ENCODE data around the gene CYP4F2. TPM values are rescaled to one million over a fixed set of nuclear protein-coding genes. Genes with fewer than 3 reads are reported as not detected.

The CYP4F2 gene
- total and polyA plus RNA-seq, 7 experiments from 2014 or later, result 0.42 TPM; not detected in 6

DNA sequence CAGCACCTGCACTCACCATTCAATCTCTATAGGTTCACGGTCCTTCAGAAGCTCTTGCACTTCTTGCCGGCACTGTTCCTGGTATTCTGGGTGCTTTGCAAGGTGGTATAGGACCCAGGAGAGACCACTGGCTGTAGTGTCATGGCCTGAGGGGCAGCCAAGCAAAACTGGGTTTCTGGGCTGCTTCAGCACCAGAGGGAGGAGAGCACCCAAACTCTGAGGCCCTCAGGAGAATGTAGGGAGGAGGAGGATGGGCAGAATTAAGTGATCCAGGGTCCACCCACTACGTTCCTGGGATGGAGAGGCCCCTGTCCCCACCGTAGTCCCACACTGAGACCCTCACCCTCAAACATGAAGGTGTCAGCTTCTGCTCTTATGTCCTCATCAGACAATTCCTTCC is 24.1 kb upstream of the CYP4F2 start:
- Mint-ChIP-seq H3K4me1 (no peaks in the 10 kb centered on the region), H3K27ac (no peak overlapping the region), H3K4me3 (no peak overlapping the region), H3K27me3 (peaks cover 9 to 83% (median 47%) of the 10 kb centered on the region in 5 donors), H3K9me3 (peaks cover 0 to 5% (median 0%) of the 10 kb centered on the region in 11 donors), H3K36me3 (no peaks in the 10 kb centered on the region)
- no peak overlapping the region for H3K27ac ChIP-seq (ENCODE audit: low read depth, low read length)
- intact Hi-C loops (cut with micrococcal nuclease), result no loop called here
- ATAC-seq (no peak), DNase-seq (no peak)
- H3K4me1 ChIP-seq (ENCODE audit: control insufficient read depth in 2 of 2, insufficient read depth in 2 of 2, low read length in 2 of 2), result no peaks in the 10 kb centered on the region
- ChIA-PET CTCF (no interaction called here), POLR2A (no interaction called here)
- H3K27me3 ChIP-seq (ENCODE audit: control insufficient read depth in 2 of 2, insufficient read depth in 2 of 2, low read length in 2 of 2), result no peaks in the 10 kb centered on the region
- no peak overlapping the region for H3K4me3 ChIP-seq (ENCODE audit: low read length)
- no peaks in the 10 kb centered on the region for H3K9me3 ChIP-seq (ENCODE audit: control insufficient read depth in 2 of 3, low read length in 3 of 3)
- no peaks in the 10 kb centered on the region for H3K36me3 ChIP-seq (ENCODE audit: control insufficient read depth in 2 of 3, insufficient read depth in 3 of 3, low read length in 3 of 3)

DNA sequence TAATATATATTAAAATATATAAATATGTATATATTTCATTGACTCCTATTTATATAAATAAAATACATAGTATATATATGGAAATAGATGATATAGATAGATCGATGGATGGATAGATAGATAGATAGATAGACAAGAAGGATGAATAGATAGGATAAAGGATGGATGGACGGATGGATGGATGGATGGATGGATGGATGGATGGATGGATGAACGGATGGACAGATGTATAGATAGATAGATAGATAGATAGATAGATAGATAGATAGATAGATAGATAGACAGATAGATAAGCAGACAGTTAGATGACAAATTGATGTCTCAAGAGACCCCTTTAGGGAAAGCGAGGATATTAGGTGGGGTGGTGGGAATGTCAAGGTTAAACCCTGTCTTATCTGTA is 21.4 kb upstream of the CYP4F2 start:
- intact Hi-C loops (cut with micrococcal nuclease), result no loop called here
- ChIA-PET CTCF (no interaction called here), POLR2A (no interaction called here)
- H3K9me3 ChIP-seq (ENCODE audit: control insufficient read depth in 2 of 3, low read length in 3 of 3), result peaks cover 0 to 11% (median 0%) of the 10 kb centered on the region in 3 experiments
- ATAC-seq (no peak), DNase-seq (no peak)
- H3K4me3 ChIP-seq (ENCODE audit: low read length), result no peak overlapping the region
- no peak overlapping the region for H3K4me3 Mint-ChIP-seq
- peaks cover 9 to 83% (median 59%) of the 10 kb centered on the region in 5 donors for H3K27me3 Mint-ChIP-seq
- H3K36me3 ChIP-seq (ENCODE audit: control insufficient read depth in 2 of 3, insufficient read depth in 3 of 3, low read length in 3 of 3), result no peaks in the 10 kb centered on the region
- no peak overlapping the region for H3K27ac ChIP-seq (ENCODE audit: low read depth, low read length)
- H3K4me1 Mint-ChIP-seq, result no peaks in the 10 kb centered on the region
- H3K27me3 ChIP-seq (ENCODE audit: control insufficient read depth in 2 of 2, insufficient read depth in 2 of 2, low read length in 2 of 2), result peaks cover 0 to 3% of the 10 kb centered on the region in 2 donors
- peaks cover 4 to 15% (median 9%) of the 10 kb centered on the region in 11 donors for H3K9me3 Mint-ChIP-seq
- H3K36me3 Mint-ChIP-seq, result peaks cover 0 to 8% (median 0%) of the 10 kb centered on the region in 5 donors
- no peak overlapping the region for H3K27ac Mint-ChIP-seq
- no peaks in the 10 kb centered on the region for H3K4me1 ChIP-seq (ENCODE audit: control insufficient read depth in 2 of 2, insufficient read depth in 2 of 2, low read length in 2 of 2)

DNA sequence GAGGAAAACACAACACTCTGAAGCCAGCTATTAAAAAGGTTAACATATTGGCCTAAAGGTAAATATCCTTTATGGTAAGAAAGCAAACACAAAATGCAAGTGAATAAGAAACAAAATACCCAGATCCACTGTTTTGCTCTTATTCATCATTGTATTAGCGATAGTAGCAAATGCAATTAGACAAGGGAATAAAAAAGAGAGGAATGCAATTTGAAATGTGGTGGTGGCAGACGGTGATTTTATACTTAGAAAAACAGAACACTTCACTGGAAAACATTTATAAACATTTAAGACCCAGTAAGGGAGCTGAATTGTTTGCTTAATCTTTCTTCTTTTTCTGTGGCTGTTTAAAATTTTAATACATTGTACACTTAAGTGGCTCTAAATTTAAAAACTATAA is 17.2 kb upstream of the CYP4F2 start:
- no peaks in the 10 kb centered on the region for H3K4me1 ChIP-seq (ENCODE audit: control insufficient read depth in 2 of 2, insufficient read depth in 2 of 2, low read length in 2 of 2)
- CTCF ChIA-PET, result no interaction called here
- ATAC-seq, result no peak
- Mint-ChIP-seq H3K27ac (no peak overlapping the region), H3K4me3 (no peak overlapping the region), H3K9me3 (peaks cover 4 to 22% (median 9%) of the 10 kb centered on the region in 11 donors), H3K4me1 (peaks cover 0 to 9% (median 5%) of the 10 kb centered on the region in 7 donors), H3K36me3 (peaks cover 0 to 13% (median 0%) of the 10 kb centered on the region in 5 donors), H3K27me3 (peaks cover 25 to 82% (median 79%) of the 10 kb centered on the region in 5 donors)
- intact Hi-C loops (cut with micrococcal nuclease), result no loop called here
- H3K9me3 ChIP-seq (ENCODE audit: control insufficient read depth in 2 of 3, low read length in 3 of 3), result peaks cover 0 to 13% (median 0%) of the 10 kb centered on the region in 3 experiments
- H3K4me3 ChIP-seq (ENCODE audit: low read length), result no peak overlapping the region
- H3K36me3 ChIP-seq (ENCODE audit: control insufficient read depth in 2 of 3, insufficient read depth in 3 of 3, low read length in 3 of 3), result no peaks in the 10 kb centered on the region
- peaks cover 3 to 5% of the 10 kb centered on the region in 2 donors for H3K27me3 ChIP-seq (ENCODE audit: control insufficient read depth in 2 of 2, insufficient read depth in 2 of 2, low read length in 2 of 2)
- H3K27ac ChIP-seq (ENCODE audit: low read depth, low read length), result no peak overlapping the region
- no peak for DNase-seq
- POLR2A ChIA-PET, result no interaction called here

DNA sequence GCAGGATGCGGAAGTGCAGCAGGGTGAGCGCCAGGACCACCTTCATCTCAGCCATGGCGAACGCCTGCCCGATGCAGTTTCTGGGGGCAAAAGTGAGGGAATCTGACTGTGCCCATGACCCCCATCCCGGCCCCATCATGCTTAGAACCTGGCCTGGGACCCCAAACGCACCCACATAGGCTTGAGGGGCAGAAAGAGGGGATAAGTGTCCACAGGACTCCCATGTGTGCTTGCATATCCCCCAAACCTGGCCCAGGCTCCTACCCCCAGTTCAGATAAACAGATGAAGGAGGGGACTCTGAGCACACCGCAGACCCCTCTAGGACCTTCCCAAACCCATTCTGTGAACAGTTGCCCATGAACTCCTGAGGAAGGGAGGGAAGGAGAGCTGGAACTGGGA is 16.0 kb upstream of the CYP4F2 start:
- Mint-ChIP-seq H3K4me3 (no peak overlapping the region), H3K9me3 (peaks cover 4 to 22% (median 9%) of the 10 kb centered on the region in 11 donors), H3K4me1 (peaks cover 0 to 9% (median 5%) of the 10 kb centered on the region in 7 donors), H3K27me3 (peaks cover 36 to 86% (median 76%) of the 10 kb centered on the region in 5 donors), H3K36me3 (peaks cover 0 to 13% (median 0%) of the 10 kb centered on the region in 5 donors), H3K27ac (no peak overlapping the region)
- Histone ChIP-seq H3K4me3 (ENCODE audit: low read length) (no peak overlapping the region), H3K4me1 (ENCODE audit: control insufficient read depth in 2 of 2, insufficient read depth in 2 of 2, low read length in 2 of 2) (no peaks in the 10 kb centered on the region), H3K36me3 (ENCODE audit: control insufficient read depth in 2 of 3, insufficient read depth in 3 of 3, low read length in 3 of 3) (no peaks in the 10 kb centered on the region), H3K27me3 (ENCODE audit: control insufficient read depth in 2 of 2, insufficient read depth in 2 of 2, low read length in 2 of 2) (peaks cover 3 to 5% of the 10 kb centered on the region in 2 donors), H3K9me3 (ENCODE audit: control insufficient read depth in 2 of 3, low read length in 3 of 3) (peaks cover 0 to 13% (median 0%) of the 10 kb centered on the region in 3 experiments), H3K27ac (ENCODE audit: low read depth, low read length) (no peak overlapping the region)
- ChIA-PET POLR2A (no interaction called here), CTCF (no interaction called here)
- intact Hi-C loops (cut with micrococcal nuclease), result no loop called here
- DNase-seq (no peak), ATAC-seq (no peak)

DNA sequence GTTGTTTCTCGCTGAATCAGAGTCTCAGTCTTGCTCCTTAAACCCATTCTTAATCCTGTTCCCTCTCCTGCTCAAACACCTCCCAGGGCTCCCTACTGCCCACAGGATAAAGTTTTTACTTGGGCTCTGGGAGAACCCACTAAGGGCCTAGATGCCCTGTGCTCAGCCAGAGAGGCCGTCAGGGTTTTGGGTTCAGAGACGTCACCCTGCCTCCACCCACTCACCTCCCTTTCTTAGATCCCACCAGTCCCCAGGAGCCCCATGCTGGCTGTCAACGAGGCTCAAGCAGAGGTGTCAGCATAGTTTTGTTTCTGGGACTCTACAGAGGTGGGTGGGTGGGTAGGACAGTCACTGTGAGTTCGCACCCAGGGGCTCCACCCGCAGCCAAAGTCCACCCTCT is 15.5 kb upstream of the CYP4F2 start:
- POLR2A ChIA-PET, result no interaction called here
- peaks cover 0 to 9% (median 5%) of the 10 kb centered on the region in 7 donors for H3K4me1 Mint-ChIP-seq
- H3K36me3 Mint-ChIP-seq, result peaks cover 0 to 13% (median 0%) of the 10 kb centered on the region in 5 donors
- H3K4me1 ChIP-seq (ENCODE audit: control insufficient read depth in 2 of 2, insufficient read depth in 2 of 2, low read length in 2 of 2), result no peaks in the 10 kb centered on the region
- H3K4me3 ChIP-seq (ENCODE audit: low read length), result no peak overlapping the region
- H3K9me3 ChIP-seq (ENCODE audit: control insufficient read depth in 2 of 3, low read length in 3 of 3), result peaks cover 0 to 13% (median 0%) of the 10 kb centered on the region in 3 experiments
- no peak overlapping the region for H3K4me3 Mint-ChIP-seq
- no peaks in the 10 kb centered on the region for H3K36me3 ChIP-seq (ENCODE audit: control insufficient read depth in 2 of 3, insufficient read depth in 3 of 3, low read length in 3 of 3)
- no peak for DNase-seq
- peaks cover 40 to 87% (median 72%) of the 10 kb centered on the region in 5 donors for H3K27me3 Mint-ChIP-seq
- H3K27ac Mint-ChIP-seq, result no peak overlapping the region
- no peak overlapping the region for H3K27ac ChIP-seq (ENCODE audit: low read depth, low read length)
- H3K9me3 Mint-ChIP-seq, result peaks cover 4 to 22% (median 9%) of the 10 kb centered on the region in 11 donors
- CTCF ChIA-PET, result no interaction called here
- H3K27me3 ChIP-seq (ENCODE audit: control insufficient read depth in 2 of 2, insufficient read depth in 2 of 2, low read length in 2 of 2), result peaks cover 3 to 5% of the 10 kb centered on the region in 2 donors
- intact Hi-C loops (cut with micrococcal nuclease), result no loop called here
- ATAC-seq, result no peak

DNA sequence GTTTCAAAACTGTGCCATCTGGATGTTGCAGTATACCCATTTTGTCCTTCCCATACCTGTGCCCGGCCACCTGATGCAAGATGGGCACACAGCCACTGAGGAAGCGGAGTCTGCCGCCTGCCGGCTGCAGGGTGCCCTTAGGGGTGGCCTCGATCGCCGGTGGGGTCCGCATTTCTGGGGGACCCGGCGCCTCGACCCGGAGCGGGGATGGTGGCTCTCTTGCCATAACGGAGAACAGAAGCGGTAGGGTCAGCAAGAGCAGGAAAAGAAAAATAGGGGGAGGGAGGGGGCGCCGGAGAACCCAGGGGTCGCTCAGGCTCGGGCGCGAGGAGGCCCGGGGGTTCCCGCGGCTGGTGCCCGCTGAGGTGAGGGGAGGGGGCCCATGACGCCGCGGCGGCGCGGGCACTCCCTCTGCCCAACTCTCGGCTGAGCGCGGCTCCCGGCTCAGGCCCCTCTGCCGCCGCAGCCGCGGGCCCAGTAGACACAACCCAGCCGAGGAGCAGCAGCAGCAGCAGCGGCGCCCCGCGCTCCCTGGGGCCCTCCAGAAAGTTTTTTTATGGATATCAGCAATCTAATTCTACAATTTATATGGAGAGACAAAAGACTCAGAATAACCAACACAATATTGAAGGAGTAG is 13.8 kb upstream of the CYP4F2 start:
- peaks cover 0 to 13% (median 0%) of the 10 kb centered on the region in 3 experiments for H3K9me3 ChIP-seq (ENCODE audit: control insufficient read depth in 2 of 3, low read length in 3 of 3)
- peak overlapping the region in 1 of 10 donors; percentile 64 for H3K4me3 Mint-ChIP-seq
- peaks cover 46 to 81% (median 65%) of the 10 kb centered on the region in 5 donors for H3K27me3 Mint-ChIP-seq
- H3K9me3 Mint-ChIP-seq, result peaks cover 4 to 31% (median 16%) of the 10 kb centered on the region in 11 donors
- no peak for DNase-seq
- peak; percentile 44 for ATAC-seq
- no peak overlapping the region for H3K27ac Mint-ChIP-seq
- ChIA-PET CTCF (no interaction called here), POLR2A (no interaction called here)
- H3K27me3 ChIP-seq (ENCODE audit: control insufficient read depth in 2 of 2, insufficient read depth in 2 of 2, low read length in 2 of 2), result peaks cover 3 to 9% of the 10 kb centered on the region in 2 donors
- no peaks in the 10 kb centered on the region for H3K36me3 ChIP-seq (ENCODE audit: control insufficient read depth in 2 of 3, insufficient read depth in 3 of 3, low read length in 3 of 3)
- H3K36me3 Mint-ChIP-seq, result peaks cover 0 to 13% (median 0%) of the 10 kb centered on the region in 5 donors
- H3K4me3 ChIP-seq (ENCODE audit: low read length), result no peak overlapping the region
- peaks cover 0 to 9% (median 5%) of the 10 kb centered on the region in 7 donors for H3K4me1 Mint-ChIP-seq
- intact Hi-C loops (cut with micrococcal nuclease), result no loop called here
- H3K27ac ChIP-seq (ENCODE audit: low read depth, low read length), result no peak overlapping the region
- no peaks in the 10 kb centered on the region for H3K4me1 ChIP-seq (ENCODE audit: control insufficient read depth in 2 of 2, insufficient read depth in 2 of 2, low read length in 2 of 2)

DNA sequence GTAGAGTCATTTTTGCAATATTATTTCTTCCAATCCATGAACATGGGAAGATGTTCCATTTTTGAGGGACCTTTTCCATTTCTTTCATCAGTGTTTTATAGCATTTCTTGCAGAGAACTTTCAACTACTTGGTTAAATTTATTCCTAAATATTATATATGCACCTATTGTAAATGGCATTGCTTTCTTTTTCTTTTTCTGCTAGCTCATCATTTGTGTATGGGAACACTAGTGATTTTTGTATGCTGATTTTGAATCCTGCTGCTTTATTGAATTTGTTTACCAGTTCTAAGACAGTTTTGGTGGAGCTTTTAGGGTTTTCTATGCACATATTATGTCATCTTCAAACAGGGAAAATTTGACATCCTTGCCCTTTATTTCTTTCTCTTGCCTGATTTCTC is 7.2 kb upstream of the CYP4F2 start:
- H3K4me1 Mint-ChIP-seq, result peaks cover 0 to 11% (median 4%) of the 10 kb centered on the region in 7 donors
- intact Hi-C loops (cut with micrococcal nuclease), result no loop called here
- H3K27me3 Mint-ChIP-seq, result peaks cover 36 to 80% (median 55%) of the 10 kb centered on the region in 5 donors
- no peak overlapping the region for H3K27ac Mint-ChIP-seq
- no peaks in the 10 kb centered on the region for H3K9me3 ChIP-seq (ENCODE audit: control insufficient read depth in 2 of 3, low read length in 3 of 3)
- CTCF ChIA-PET, result no interaction called here
- peaks cover 0 to 5% (median 0%) of the 10 kb centered on the region in 5 donors for H3K36me3 Mint-ChIP-seq
- no peak for DNase-seq
- no peak overlapping the region for H3K4me3 Mint-ChIP-seq
- no peaks in the 10 kb centered on the region for H3K4me1 ChIP-seq (ENCODE audit: control insufficient read depth in 2 of 2, insufficient read depth in 2 of 2, low read length in 2 of 2)
- H3K27me3 ChIP-seq (ENCODE audit: control insufficient read depth in 2 of 2, insufficient read depth in 2 of 2, low read length in 2 of 2), result peaks cover 0 to 4% of the 10 kb centered on the region in 2 donors
- no peak overlapping the region for H3K4me3 ChIP-seq (ENCODE audit: low read length)
- no peak overlapping the region for H3K27ac ChIP-seq (ENCODE audit: low read depth, low read length)
- no peaks in the 10 kb centered on the region for H3K36me3 ChIP-seq (ENCODE audit: control insufficient read depth in 2 of 3, insufficient read depth in 3 of 3, low read length in 3 of 3)
- POLR2A ChIA-PET, result interaction anchor here (0.7 kb wide), 1 partner anchor 275 kb away, joined by 4 read pairs; no protein-coding TSS in a partner anchor
- ATAC-seq, result no peak
- H3K9me3 Mint-ChIP-seq, result peaks cover 0 to 32% (median 9%) of the 10 kb centered on the region in 11 donors
